ENCODE data around the gene DOK5.

DNA sequence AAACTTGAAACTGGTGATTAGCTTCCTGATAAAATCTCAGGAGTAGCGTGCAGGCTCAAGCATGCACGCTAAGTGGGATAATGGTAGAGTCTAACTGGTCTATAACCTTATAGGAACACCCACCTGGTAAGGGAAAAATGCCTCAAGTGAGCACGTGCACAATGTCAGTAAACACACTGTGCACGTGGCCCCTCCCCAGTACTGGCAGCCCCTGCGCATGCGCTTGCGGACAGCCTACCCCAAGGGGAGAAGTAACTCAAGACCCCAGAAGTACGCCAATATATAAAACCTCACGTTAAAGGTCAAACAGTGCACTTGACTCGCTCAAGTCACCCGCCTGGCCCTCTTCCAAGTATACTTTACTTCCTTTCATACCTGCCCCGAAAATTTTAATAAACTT, 23.1 kb upstream of the DOK5 start:
- TF ChIP-seq CTCF (conservative IDR thresholded peaks at IDR 0.05; ENCODE audit: low read depth, low read length) (no peak), EZH2 (IDR thresholded peaks at IDR 0.05; ENCODE audit: borderline replicate concordance, low read depth, low read length, poor library complexity, severe bottlenecking) (no peak)

Data from A673 (cell line).